CD4-positive, alpha-beta T cell (primary cell): ENCODE data around the gene RAD51AP2. TPM values are rescaled to one million over a fixed set of nuclear protein-coding genes. Genes with fewer than 3 reads are reported as not detected.

Experiments
- ATAC-seq: fragments of 200-7000 bp; cut with Tn5 transposase; one replicate; pipeline ENCODE4 v1.10.0; 2022; ENCODE audit warnings: mild to moderate bottlenecking; ENCODE audit not compliant: poor library complexity
- CTCF ChIA-PET: fragments of 350-600 bp; sonication (Branson Sonifier 250); formaldehyde crosslinking; loops from one replicate; lab custom pipeline; 2021; ENCODE audit warnings: antibody characterized with exemption, inconsistent platforms; lab: Charles Lee
- POLR2A ChIA-PET: fragments of 350-600 bp; sonication (Branson Sonifier 250); formaldehyde crosslinking; loops from one replicate; lab custom pipeline; 2021; ENCODE audit warnings: antibody characterized with exemption, inconsistent platforms; lab: Charles Lee
- DNase-seq, 14 experiments: peaks; one replicate each; pipeline ENCODE4 v3.0.0-alpha.2; 2013 to 2020; ENCODE audit warnings: mixed read lengths in 2 of 14
- H3K27ac ChIP-seq, 2 donors: one replicate each; pipeline versions ENCODE4 v1.5.1 to v1.7.0; 2013; ENCODE audit warnings: low read length in 2 of 2, low read depth in 1 of 2, mild to moderate bottlenecking in 1 of 2
- H3K27me3 ChIP-seq, 2 experiments: 1 replicate in 1 of 2; 2 replicates in 1 of 2; pipeline versions ENCODE4 v1.6.1 to v1.7.0; 2013; ENCODE audit warnings: low read length in 2 of 2, control low read depth in 1 of 2, mild to moderate bottlenecking in 1 of 2, moderate library complexity in 1 of 2; ENCODE audit not compliant: insufficient read depth in 2 of 2, control insufficient read depth in 1 of 2
- H3K36me3 ChIP-seq: one replicate; pipeline ENCODE4 v1.6.1; 2013; ENCODE audit warnings: low read length, control low read depth; ENCODE audit not compliant: insufficient read depth
- H3K4me1 ChIP-seq: one replicate; pipeline ENCODE4 v1.6.1; 2013; ENCODE audit warnings: low read length, control low read depth; ENCODE audit not compliant: insufficient read depth
- H3K4me3 ChIP-seq: one replicate; pipeline ENCODE4 v1.5.1; 2013; ENCODE audit warnings: mild to moderate bottlenecking, low read length, moderate library complexity
- H3K9me3 ChIP-seq, 2 experiments: 1 replicate in 1 of 2; 2 replicates in 1 of 2; pipeline versions ENCODE4 v1.6.1 to v1.7.0; 2013; ENCODE audit warnings: low read length in 2 of 2, mild to moderate bottlenecking in 2 of 2, control low read depth in 1 of 2, moderate library complexity in 1 of 2; ENCODE audit not compliant: control insufficient read depth in 1 of 2, insufficient read depth in 1 of 2
- H3K27ac Mint-ChIP-seq: one replicate; pipeline ENCODE4 v1.8.0; 2020; ENCODE audit warnings: mixed read lengths
- H3K27me3 Mint-ChIP-seq: one replicate; pipeline ENCODE4 v1.8.0; 2021; ENCODE audit warnings: mixed read lengths
- H3K36me3 Mint-ChIP-seq: one replicate; pipeline ENCODE4 v1.8.0; 2021; ENCODE audit warnings: low read depth, mixed read lengths
- H3K4me1 Mint-ChIP-seq: one replicate; pipeline ENCODE4 v1.8.0; 2021; ENCODE audit warnings: low read depth, mixed read lengths
- H3K4me3 Mint-ChIP-seq: one replicate; pipeline ENCODE4 v1.8.0; 2020; ENCODE audit warnings: mild to moderate bottlenecking, mixed read lengths
- H3K9me3 Mint-ChIP-seq: one replicate; pipeline ENCODE4 v1.8.0; 2020; ENCODE audit warnings: mixed read lengths
- CTCF ChIP-seq: fragments of 200-600 bp; IDR thresholded peaks from one replicate; pipeline ENCODE4 v1.8.0; 2022; ENCODE audit warnings: antibody characterized with exemption, mild to moderate bottlenecking
- intact Hi-C, 2 experiments: fragments of 100-400 bp; cut with DNase I in 1 of 2; cut with micrococcal nuclease in 1 of 2; formaldehyde crosslinking; loops; one replicate each; pipeline versions ENCODE4 v1.15.1 to v1.9.0; 2023 to 2025; cut with DNase I, micrococcal nuclease
- total RNA-seq, 174 experiments: library from RNA in 2 of 174; stranded (reverse) in 2 of 174; gene quantifications; one replicate each; pipeline ENCODE4 v1.2.3 and lab custom pipeline; 2021 to 2026

RAD51AP2 gene
- total RNA-seq, 2 experiments from 2014 or later, result not detected

DNA sequence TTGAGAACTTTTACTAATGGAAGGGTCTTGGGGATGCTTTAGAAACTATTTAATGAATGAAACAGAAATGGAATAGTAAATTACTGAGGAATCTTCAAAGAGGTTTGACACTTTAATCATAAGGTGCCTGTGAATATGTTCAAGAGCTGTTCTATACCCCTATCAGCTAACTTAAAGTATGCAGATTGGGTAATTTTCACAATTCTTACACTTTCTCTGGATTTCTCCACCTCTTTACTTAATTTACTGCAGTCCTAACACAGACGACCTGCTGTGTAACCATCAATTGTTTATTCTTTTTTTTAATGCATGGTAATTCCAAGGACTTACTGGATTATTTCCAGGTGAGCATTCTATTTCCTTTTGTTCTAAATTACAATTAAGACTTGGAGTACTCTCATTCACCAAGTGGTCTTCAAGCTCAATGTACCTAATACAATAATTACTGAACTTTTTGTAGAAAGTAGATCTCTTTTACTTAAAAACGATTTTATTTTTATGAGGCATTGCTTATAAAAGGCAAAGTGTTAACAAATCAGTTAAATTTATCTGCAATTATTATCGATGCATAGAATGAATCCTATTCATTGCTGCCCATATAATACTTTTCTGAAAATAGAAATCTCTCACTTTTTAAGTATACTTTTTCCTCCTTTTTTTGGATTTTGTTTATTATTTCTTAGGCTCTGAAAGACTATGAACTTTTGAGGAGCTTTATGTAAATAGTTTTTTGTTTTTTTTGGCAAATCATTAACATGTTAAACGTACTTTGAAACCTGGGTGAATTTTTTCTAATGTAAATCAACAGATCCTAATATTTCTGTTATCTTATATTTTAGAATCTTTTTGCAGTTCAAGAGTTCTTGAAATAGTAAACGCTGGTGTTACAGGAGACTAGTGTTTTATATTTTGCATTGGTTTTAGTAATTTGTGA, 27.7 kb upstream of the RAD51AP2 start:
- ATAC-seq (no peak), DNase-seq (no peak)
- peaks cover 12 to 23% of the 10 kb centered on the region in 2 experiments for H3K27me3 ChIP-seq
- Mint-ChIP-seq H3K27ac (no peak overlapping the region), H3K36me3 (no peaks in the 10 kb centered on the region), H3K9me3 (no peaks in the 10 kb centered on the region), H3K27me3 (peaks cover 65% of the 10 kb centered on the region), H3K4me3 (no peak overlapping the region), H3K4me1 (no peaks in the 10 kb centered on the region)
- no peak for TF ChIP-seq CTCF
- H3K9me3 ChIP-seq, result no peaks in the 10 kb centered on the region
- intact Hi-C loops, result no loop called here
- no peak overlapping the region for H3K27ac ChIP-seq
- POLR2A ChIA-PET, result no interaction called here
- CTCF ChIA-PET, result no interaction called here
- H3K4me1 ChIP-seq, result no peaks in the 10 kb centered on the region
- no peaks in the 10 kb centered on the region for H3K36me3 ChIP-seq
- H3K4me3 ChIP-seq, result no peak overlapping the region

DNA sequence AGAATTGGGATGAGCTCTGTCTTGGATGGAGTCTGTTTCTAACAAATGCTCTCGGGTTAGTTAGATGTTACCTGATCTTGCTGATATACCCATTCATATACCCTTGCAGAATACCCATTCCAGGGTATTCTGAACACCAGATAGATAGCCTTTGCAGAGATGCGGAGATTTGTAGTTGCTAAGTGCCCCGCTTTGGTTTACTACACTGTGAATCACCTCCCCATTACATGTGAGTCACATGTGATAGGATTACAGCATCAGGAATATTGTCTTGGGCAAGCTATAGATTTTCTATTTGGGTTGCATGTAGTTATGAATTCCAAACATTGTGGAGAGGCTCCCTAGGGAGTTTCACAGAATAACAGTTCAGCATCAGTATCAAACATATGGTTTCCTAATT, 26.0 kb upstream of the RAD51AP2 start:
- TF ChIP-seq CTCF, result no peak
- Mint-ChIP-seq H3K9me3 (no peaks in the 10 kb centered on the region), H3K36me3 (no peaks in the 10 kb centered on the region), H3K4me3 (no peak overlapping the region), H3K27ac (no peak overlapping the region), H3K4me1 (no peaks in the 10 kb centered on the region), H3K27me3 (peaks cover 72% of the 10 kb centered on the region)
- Histone ChIP-seq H3K9me3 (peaks cover 0 to 9% of the 10 kb centered on the region in 2 experiments), H3K27me3 (peaks cover 25 to 38% of the 10 kb centered on the region in 2 experiments), H3K36me3 (no peaks in the 10 kb centered on the region), H3K27ac (no peak overlapping the region), H3K4me1 (no peaks in the 10 kb centered on the region), H3K4me3 (no peak overlapping the region)
- no peak for DNase-seq
- POLR2A ChIA-PET, result no interaction called here
- CTCF ChIA-PET, result no interaction called here
- no peak for ATAC-seq
- intact Hi-C loops, result no loop called here

- Mint-ChIP-seq H3K27me3 (peaks cover 74% of the 10 kb centered on the region), H3K27ac (no peak overlapping the region), H3K9me3 (no peaks in the 10 kb centered on the region), H3K4me1 (no peaks in the 10 kb centered on the region), H3K4me3 (no peak overlapping the region), H3K36me3 (no peaks in the 10 kb centered on the region)
- no peaks in the 10 kb centered on the region for H3K36me3 ChIP-seq
- H3K4me3 ChIP-seq, result no peak overlapping the region
- DNase-seq (no peak), ATAC-seq (no peak)
- CTCF ChIA-PET, result no interaction called here
- H3K27me3 ChIP-seq, result peaks cover 25 to 42% of the 10 kb centered on the region in 2 experiments
- intact Hi-C loops, result no loop called here
- no peaks in the 10 kb centered on the region for H3K4me1 ChIP-seq
- no peak for TF ChIP-seq CTCF
- no peak overlapping the region for H3K27ac ChIP-seq
- POLR2A ChIA-PET, result no interaction called here
- peaks cover 0 to 9% of the 10 kb centered on the region in 2 experiments for H3K9me3 ChIP-seq
Measured at GRCh38 chr2:17543848-17544247, 25.6 kb upstream of the RAD51AP2 start.
